Esophagus muscularis mucosa (tissue), 3 donors: ENCODE measurements around the gene LSMEM2.

ENCODE experiments used
- EP300 ChIP-seq: sonication (generic); formaldehyde crosslinking; IDR thresholded peaks from one replicate; pipeline ENCODE4 v1.6.1; 2017; ENCODE audit warnings: antibody characterized with exemption
- TF ChIP-seq, protein P1 (sequence below), 3 experiments: fragments of 200-600 bp in 2 of 3; fragments of 450-650 bp in 1 of 3; sonication (generic) in 2 of 3; IDR thresholded peaks; one replicate each; pipeline ENCODE4 v1.5.1; 2017 to 2019; ENCODE audit warnings: antibody characterized with exemption in 3 of 3, mild to moderate bottlenecking in 2 of 3, moderate library complexity in 1 of 3

- no peak for TF ChIP-seq EP300
- TF ChIP-seq, protein P1, sequence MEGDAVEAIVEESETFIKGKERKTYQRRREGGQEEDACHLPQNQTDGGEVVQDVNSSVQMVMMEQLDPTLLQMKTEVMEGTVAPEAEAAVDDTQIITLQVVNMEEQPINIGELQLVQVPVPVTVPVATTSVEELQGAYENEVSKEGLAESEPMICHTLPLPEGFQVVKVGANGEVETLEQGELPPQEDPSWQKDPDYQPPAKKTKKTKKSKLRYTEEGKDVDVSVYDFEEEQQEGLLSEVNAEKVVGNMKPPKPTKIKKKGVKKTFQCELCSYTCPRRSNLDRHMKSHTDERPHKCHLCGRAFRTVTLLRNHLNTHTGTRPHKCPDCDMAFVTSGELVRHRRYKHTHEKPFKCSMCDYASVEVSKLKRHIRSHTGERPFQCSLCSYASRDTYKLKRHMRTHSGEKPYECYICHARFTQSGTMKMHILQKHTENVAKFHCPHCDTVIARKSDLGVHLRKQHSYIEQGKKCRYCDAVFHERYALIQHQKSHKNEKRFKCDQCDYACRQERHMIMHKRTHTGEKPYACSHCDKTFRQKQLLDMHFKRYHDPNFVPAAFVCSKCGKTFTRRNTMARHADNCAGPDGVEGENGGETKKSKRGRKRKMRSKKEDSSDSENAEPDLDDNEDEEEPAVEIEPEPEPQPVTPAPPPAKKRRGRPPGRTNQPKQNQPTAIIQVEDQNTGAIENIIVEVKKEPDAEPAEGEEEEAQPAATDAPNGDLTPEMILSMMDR (IDR thresholded peaks at IDR 0.05) = no peak
These were observed 15.9 kb downstream of the LSMEM2 start for GRCh38 chr3:50294492-50295403.
